ENCODE measurements around the gene EPHB2.
"Not testable (repeated sequence)": the region's sequence is repeated elsewhere in the genome, so short reads cannot be mapped to it uniquely, and the experiment has no call there.

EPHB2 gene

DNA sequence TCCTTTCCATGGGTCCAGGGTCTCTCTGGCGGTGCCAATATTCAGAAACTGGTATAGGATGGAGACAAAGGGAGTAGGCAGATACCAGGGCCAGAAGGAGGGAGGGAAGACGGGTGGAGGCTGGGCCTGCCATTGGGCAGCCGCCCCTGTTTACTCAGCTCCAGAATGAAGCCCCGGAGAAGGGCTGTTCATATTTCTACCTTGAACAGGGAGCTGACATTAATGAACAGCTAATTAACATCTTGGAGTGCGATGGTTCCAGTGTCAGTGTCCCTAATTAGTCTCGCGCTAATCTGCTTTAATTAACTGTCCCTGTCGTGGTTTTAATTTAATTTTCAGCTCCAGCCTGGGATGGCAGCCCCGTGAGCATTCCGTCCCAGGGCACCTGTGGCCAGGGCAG lies 113.8 kb downstream of the EPHB2 start:
- DNase-seq: no peak

DNA sequence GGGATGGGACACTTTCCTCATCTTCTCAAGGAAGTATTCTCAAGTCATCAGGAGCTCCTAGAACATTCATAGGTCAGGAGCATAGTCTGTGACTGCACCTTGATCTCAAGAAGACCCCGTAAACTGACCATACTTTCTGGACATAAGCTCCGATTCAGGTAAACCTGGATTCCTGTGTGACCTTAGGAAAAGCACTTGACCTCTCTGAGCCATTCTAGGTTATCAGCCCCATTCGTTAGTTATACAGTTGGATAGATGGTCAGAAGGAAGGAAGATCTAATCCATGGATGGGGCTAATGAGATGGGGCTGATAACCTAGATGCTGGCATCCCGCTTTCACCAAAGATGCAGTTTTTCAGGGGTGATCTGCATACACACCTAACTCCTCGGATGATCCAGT lies 114.3 kb downstream of the EPHB2 start:
- no peak for DNase-seq

- DNase-seq: peak; percentile 64
Observed at GRCh38 chr1:22825486-22826189, 115.0 kb downstream of the EPHB2 start.

DNA sequence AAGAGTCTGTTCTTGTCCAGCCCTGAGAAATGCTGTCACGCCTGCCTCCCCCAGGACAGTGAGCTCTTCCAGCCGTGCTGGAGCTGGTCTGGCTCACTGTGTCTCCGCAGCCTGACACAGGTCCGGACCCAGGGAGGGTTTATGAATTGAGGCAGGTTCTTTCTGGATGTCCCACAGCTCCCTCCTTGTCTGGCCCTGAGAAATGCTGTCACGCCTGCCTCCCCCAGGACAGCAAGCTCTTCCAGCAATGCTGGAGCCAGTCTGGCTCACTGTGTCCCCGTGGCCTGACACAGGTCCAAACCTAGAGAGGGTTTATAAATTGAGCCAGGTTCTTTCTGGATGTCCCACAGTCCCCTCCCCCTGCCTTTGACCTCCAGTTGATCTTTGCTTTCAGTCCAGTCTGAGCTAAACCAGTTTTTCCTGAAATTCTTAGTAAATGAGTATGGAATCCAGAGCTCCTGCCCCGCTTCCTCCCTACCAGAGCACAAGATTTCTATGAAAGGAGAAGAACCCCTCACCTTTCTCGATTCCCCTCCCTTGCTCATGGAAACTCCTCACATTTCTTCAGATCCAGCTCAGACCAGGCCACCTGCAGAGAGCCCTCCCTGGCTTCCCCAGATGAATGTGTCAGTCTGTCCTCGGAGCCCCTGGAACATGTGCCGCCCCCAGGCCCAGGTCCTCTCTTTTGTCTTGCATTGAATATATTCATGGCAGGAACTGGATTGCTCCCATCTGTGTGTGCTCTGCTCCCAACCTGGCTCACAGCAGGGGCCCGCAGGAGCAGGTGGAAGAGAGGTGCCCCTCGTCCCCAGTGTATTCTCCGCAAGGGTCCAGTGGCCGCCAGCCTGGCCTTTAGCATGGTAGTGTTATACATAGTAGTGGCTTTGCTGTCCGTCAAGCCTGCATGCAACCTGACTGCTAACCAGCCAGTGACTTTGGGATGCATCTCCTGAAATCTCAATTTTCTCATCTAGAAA lies 116.3 kb downstream of the EPHB2 start:
- no peak for DNase-seq

GRCh38 chr1:22827666-22828483 lies 117.2 kb downstream of the EPHB2 start:
- DNase-seq: no peak

DNA sequence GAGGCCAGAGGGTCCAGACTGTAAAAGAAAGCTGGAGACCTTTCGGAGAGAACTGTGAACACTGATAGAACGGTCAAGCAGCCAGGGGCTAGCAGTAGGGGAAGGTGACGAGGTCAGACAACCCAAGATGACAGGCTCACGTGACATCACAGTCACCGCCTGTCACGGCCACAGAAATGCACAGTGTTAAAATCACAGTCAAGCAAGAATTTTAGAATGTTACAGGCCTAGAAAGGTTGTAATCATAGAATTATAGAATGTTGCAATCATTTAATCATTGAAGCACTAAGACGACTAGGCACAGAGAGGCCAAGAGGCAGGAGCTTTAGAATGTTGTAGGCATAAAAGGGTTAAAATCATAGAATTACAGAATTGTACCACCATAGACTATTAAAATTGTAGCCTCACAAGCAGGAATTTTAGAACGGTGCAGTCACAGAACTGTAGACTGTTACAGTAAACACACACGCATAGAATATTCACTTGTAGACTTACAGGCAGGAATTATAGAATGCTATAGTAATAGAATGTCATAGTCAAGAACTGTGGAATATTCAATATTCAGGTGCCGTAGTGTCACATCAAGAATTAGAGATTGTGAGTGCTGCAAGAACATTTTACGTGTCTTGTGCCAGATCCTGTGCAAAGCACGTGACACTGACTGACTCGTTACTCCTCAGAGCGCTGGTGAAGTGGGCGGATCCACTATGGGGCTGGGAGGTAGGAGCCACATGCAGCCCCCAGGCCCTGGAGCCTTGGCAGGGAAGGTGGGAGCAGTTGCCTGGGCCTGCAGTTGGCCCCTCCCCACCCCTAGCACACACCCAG lies 118.1 kb downstream of the EPHB2 start:
- DNase-seq: no peak

DNA sequence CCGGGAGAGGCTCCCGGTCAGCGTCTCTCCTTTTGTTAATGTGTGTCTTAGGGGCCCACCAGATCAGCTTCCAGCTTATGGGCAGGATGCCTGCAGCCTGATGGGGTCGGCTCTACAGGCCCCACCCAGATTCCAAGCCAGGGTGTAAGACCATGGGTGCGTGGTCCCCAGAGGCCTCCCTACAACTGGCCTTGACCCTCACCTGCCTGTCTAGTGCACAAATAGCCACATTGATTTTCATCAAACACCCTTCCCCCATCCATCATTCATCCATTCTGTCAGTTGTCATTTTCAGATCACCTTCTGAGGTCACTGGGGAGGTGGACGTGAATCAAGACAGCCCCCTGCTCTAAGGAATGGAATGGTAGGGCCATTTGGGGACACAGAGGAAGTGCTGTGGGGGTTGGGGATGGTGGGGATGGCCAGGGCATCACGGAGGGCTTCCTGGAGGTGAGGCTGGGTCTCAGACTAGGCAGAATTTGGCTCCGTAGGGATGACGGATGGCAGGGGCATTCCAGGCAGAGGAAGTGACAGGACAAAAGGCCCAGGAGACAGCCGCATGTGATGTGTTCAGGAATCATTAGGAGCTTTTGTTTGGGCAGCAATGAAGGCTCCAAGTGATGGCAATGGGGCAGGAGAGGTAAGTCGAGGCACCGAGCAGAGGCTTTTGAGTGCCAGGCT lies 118.8 kb downstream of the EPHB2 start:
- no peak for DNase-seq

GRCh38 chr1:22830041-22830566 lies 119.5 kb downstream of the EPHB2 start:
- peak; percentile 52 for DNase-seq

DNA sequence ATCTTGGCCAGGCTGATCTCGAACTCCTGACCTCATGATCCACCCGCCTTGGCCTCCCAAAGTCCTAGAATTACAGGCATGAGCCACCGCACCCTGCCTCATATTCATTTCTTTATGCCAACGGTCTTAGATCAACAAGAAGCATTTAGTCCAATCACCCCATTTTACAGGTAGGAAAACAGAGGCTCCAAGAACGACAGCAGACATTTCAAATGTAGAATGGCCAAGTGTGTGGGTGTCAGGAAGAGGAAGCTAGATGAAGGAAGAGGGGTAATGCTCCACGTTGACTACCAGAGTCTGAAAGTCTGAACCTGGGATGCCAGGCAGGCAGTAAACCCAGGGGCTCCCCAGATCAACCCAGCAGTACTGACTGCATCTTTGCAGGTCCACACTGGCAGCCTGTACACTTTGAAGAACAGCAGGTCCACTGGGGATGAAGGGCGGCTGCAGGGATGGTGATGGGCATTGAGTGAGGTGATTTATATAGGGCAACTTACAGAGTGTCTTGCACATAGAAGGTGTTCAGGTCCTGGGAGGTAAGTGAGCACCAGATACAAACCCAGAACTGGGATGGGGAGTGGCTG lies 120.2 kb downstream of the EPHB2 start:
- DNase-seq: no peak

GRCh38 chr1:22831729-22832413 lies 121.2 kb downstream of the EPHB2 start:
- DNase-seq: no peak

- DNase-seq: no peak
Observed at GRCh38 chr1:22832414-22832786, 121.8 kb downstream of the EPHB2 start.

- DNase-seq: no peak
Observed at GRCh38 chr1:22833699-22834098, 123.1 kb downstream of the EPHB2 start.

- not testable (repeated sequence) for DNase-seq
Observed at GRCh38 chr1:22834420-22834819, 123.8 kb downstream of the EPHB2 start.

GRCh38 chr1:22835636-22836319 lies 125.1 kb downstream of the EPHB2 start:
- DNase-seq: no peak

- no peak for DNase-seq
Observed at GRCh38 chr1:22836850-22837249, 126.2 kb downstream of the EPHB2 start.

DNA sequence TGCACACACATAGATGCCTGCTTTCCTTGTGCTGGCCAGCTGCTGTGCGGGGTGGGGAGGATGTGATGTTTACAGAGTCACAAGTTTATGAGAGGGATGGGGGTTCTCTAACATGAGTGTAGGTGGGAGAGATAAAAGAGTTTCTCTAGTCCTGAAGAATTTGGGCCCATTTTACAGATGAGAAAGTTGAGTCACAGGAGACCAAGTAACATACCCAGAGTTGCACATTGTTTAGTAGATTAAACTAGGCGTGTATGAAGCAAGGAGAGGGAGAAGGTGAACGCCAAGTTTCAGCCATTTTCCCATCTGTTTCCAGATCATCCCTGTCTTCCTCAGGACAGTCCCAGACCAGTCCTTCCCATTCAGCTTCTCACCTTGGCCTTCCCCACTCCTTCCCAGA lies 126.7 kb downstream of the EPHB2 start:
- no peak for DNase-seq

- DNase-seq: no peak
Observed at GRCh38 chr1:22838965-22839364, 128.3 kb downstream of the EPHB2 start.

DNA sequence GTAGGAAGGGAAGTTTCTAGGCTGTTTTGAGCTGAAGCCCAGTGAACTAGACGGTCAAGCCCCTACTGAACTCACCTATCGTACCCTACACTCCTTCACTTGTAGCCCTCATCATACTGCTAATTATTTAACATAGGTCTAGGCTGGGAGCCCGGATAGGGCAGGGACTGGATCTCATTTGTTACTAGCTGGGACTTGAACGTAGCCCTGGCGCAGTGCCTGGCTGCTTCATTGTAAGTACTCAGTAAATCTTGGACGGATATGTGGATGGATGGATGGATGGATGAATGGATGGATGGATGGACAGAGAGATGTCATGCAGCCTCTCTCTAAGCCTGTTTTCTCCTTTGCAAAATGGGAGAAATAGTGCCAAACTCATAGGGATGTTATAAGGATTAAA lies 129.2 kb downstream of the EPHB2 start:
- peak; percentile 66 for DNase-seq

- no peak for DNase-seq
Observed at GRCh38 chr1:22841142-22841541, 130.5 kb downstream of the EPHB2 start.

DNA sequence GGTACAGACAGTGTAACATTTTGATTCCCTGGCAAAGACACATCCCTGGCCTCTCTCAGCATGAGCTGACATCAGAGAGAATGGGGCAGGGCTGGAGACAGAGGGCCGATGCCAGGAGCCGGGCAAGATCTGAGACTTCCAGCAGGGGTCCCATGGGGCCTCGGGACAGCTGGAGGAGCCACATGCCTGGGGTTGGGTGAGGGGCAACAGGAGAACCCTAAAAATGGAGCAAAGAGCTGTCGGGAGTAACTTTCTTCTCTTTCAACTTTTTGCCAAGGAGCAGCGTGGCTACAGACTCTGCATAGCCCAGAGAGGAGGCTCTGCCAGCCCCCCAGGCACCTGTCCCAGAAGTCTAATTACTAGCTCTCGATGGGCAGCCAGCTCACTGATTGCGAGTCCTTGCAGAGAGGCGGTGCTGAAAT lies 131.2 kb downstream of the EPHB2 start:
- DNase-seq: peak; percentile 93
